ENCODE data around the gene PCDHB1. TPM values are rescaled to one million over a fixed set of nuclear protein-coding genes. Genes with fewer than 3 reads are reported as not detected.

PCDHB1 gene
- total RNA-seq, 1 donor from 2014 or later: not detected

DNA sequence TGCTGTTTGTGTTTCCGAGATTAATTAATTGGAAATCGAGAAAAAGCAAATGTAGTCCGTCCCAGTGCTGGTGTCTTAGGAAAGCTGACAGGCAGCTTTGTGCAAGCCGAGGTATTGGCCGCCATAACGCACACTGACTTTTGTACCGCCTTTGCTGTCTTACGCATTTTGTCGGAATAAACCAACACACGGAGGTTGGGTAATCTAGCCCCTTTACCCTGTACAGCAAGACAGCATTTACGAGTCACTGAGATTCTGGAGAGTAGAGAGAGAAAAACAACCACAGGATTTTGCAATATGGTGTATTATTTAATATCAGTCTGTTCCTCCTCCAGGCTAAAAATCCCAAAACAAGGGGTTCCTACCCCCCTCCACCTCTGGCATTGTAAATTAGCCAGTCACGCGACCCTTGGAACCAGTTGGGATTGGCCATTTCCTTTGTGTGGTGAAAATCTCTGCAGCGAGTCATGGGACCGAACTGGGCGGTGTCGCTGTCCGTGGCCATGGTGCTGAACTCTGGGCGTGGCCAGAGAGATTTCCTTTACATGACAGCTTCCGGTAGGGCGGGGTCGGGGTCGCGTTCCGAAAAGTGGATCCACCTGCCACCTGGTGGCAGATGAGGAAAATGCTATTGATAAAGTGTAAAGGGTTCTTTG is 10.3 kb upstream of the PCDHB1 start:
- H3K4me3 ChIP-seq (ENCODE audit: low read depth, low read length): peak overlapping the region; percentile 22
- no peaks in the 10 kb centered on the region for H3K36me3 ChIP-seq (ENCODE audit: control insufficient read depth, insufficient read depth, low read length)
- TF ChIP-seq, protein P1, sequence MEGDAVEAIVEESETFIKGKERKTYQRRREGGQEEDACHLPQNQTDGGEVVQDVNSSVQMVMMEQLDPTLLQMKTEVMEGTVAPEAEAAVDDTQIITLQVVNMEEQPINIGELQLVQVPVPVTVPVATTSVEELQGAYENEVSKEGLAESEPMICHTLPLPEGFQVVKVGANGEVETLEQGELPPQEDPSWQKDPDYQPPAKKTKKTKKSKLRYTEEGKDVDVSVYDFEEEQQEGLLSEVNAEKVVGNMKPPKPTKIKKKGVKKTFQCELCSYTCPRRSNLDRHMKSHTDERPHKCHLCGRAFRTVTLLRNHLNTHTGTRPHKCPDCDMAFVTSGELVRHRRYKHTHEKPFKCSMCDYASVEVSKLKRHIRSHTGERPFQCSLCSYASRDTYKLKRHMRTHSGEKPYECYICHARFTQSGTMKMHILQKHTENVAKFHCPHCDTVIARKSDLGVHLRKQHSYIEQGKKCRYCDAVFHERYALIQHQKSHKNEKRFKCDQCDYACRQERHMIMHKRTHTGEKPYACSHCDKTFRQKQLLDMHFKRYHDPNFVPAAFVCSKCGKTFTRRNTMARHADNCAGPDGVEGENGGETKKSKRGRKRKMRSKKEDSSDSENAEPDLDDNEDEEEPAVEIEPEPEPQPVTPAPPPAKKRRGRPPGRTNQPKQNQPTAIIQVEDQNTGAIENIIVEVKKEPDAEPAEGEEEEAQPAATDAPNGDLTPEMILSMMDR (IDR thresholded peaks at IDR 0.05; ENCODE audit: insufficient read depth, low read length, severe bottlenecking): peak; percentile 65
- FAIRE-seq (peak; percentile 40), DNase-seq (ENCODE audit: low read depth) (peak; percentile 80)
- no peaks in the 10 kb centered on the region for H3K27me3 ChIP-seq (ENCODE audit: control insufficient read depth, insufficient read depth, low read length)

DNA sequence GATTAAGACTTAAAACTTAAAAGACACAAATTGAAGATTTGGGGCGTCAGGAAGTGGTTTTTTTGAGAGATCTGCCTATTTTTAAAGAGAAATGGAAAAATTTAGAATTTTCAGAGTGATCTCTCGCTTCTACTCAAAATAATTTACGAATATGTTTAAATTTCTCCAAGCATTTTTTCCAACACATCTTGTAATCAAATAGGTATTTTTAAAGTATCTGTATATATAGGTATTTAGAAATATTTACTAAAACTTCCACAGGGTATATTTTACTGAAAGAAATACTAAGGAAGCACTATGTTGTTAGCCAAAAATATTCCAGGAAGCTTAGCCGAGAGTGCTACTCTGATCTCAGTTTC is 9.8 kb upstream of the PCDHB1 start:
- Histone ChIP-seq H3K27me3 (ENCODE audit: control insufficient read depth, insufficient read depth, low read length) (no peaks in the 10 kb centered on the region), H3K4me3 (ENCODE audit: low read depth, low read length) (no peak overlapping the region), H3K36me3 (ENCODE audit: control insufficient read depth, insufficient read depth, low read length) (no peaks in the 10 kb centered on the region)
- FAIRE-seq (no peak), DNase-seq (ENCODE audit: low read depth) (no peak)
- TF ChIP-seq, protein P1 (IDR thresholded peaks at IDR 0.05; ENCODE audit: insufficient read depth, low read length, severe bottlenecking): no peak

DNA sequence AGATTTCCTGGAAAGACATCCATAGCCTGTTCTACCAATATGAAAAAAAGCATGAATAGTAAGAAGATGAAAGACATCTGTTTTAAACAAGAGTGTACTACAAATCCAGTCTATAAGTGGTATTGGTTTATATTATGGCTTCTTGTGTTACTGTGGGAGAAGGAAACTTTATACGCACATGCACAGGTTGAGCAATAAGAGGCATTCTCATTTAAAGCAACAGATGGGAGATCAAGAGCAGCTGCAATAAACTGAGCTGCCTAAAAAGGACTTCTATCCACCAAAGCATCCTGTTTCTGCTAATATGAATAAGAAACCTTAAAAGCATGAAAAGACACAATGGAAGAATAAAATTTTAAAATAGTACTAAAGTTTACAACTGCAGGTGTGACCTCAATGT is 8.6 kb upstream of the PCDHB1 start:
- FAIRE-seq (no peak), DNase-seq (ENCODE audit: low read depth) (no peak)
- Histone ChIP-seq H3K4me3 (ENCODE audit: low read depth, low read length) (no peak overlapping the region), H3K36me3 (ENCODE audit: control insufficient read depth, insufficient read depth, low read length) (no peaks in the 10 kb centered on the region), H3K27me3 (ENCODE audit: control insufficient read depth, insufficient read depth, low read length) (no peaks in the 10 kb centered on the region)
- TF ChIP-seq, protein P1 (IDR thresholded peaks at IDR 0.05; ENCODE audit: insufficient read depth, low read length, severe bottlenecking): no peak

DNA sequence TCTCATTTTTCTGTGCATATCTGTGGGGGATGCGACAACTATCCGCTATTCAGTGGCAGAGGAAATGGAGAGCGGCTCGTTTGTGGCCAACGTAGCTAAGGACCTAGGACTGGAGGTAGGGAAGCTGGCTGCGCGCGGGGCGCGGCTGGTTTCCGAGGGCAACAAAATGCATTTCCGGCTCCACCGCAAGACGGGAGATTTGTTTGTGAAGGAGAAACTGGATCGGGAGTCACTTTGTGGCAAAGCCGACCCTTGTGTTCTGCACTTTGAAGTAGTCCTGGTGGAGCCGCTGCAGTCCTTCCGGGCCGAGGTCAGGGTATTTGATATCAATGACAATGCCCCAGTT is 320 bp downstream of the PCDHB1 start:
- Histone ChIP-seq H3K4me3 (ENCODE audit: low read depth, low read length) (peak overlapping the region; percentile 36), H3K27me3 (ENCODE audit: control insufficient read depth, insufficient read depth, low read length) (peaks cover 2% of the 10 kb centered on the region), H3K36me3 (ENCODE audit: control insufficient read depth, insufficient read depth, low read length) (no peaks in the 10 kb centered on the region)
- no peak for FAIRE-seq
- TF ChIP-seq, protein P1 (IDR thresholded peaks at IDR 0.05; ENCODE audit: insufficient read depth, low read length, severe bottlenecking): no peak
- no peak for DNase-seq (ENCODE audit: low read depth)

DNA sequence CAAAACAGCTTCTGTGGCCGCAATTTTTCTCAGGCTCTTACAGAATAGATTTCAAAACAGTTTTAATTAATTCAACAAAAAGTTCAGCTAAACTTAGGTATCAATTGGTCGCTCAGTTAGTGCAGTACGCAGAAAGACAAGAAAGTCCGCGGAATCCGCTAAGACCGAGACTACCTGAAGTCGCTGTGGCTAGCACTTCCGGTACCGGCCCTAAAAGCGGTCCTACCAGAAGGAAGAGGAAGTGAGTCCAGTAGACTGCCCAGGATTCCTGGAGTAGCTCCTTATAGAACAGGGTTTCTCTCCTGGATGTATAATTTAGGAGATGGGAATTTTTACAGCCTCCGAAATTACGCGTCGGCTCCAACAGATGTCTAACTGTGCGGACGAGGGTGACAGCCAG is 26.7 kb downstream of the PCDHB1 start:
- TF ChIP-seq, protein P1 (IDR thresholded peaks at IDR 0.05; ENCODE audit: insufficient read depth, low read length, severe bottlenecking): no peak
- no peak for FAIRE-seq
- H3K27me3 ChIP-seq (ENCODE audit: control insufficient read depth, insufficient read depth, low read length): no peaks in the 10 kb centered on the region
- H3K36me3 ChIP-seq (ENCODE audit: control insufficient read depth, insufficient read depth, low read length): no peaks in the 10 kb centered on the region
- no peak for DNase-seq (ENCODE audit: low read depth)
- H3K4me3 ChIP-seq (ENCODE audit: low read depth, low read length): no peak overlapping the region

DNA sequence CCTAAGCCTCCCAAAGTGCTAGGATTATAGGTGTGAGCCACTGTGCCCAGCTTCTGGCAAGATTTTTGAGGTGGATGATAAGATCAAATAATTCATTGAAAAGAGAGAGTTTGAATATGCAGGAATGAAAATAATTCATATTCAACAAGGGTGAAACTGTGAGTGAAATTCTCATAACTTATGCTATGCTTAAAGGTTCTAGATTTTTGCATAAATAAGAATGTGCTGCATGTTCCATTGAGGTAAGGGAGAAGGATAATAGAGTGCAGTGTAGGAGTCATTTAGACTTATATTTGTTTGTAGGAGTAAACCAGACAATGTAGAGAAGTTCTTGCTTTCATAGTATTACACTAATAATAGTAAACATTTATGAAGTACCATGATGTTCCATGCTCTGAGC is 31.1 kb downstream of the PCDHB1 start:
- TF ChIP-seq, protein P1 (IDR thresholded peaks at IDR 0.05; ENCODE audit: insufficient read depth, low read length, severe bottlenecking): no peak
- H3K36me3 ChIP-seq (ENCODE audit: control insufficient read depth, insufficient read depth, low read length): no peaks in the 10 kb centered on the region
- DNase-seq (ENCODE audit: low read depth): no peak
- FAIRE-seq: no peak
- no peak overlapping the region for H3K4me3 ChIP-seq (ENCODE audit: low read depth, low read length)
- H3K27me3 ChIP-seq (ENCODE audit: control insufficient read depth, insufficient read depth, low read length): no peaks in the 10 kb centered on the region
